Measurements from ENCODE around the gene CCL2. TPM values are rescaled to one million over a fixed set of nuclear protein-coding genes. Genes with fewer than 3 reads are reported as not detected.
"Not testable (repeated sequence)": the region's sequence is repeated elsewhere in the genome, so short reads cannot be mapped to it uniquely, and the experiment has no call there.

CCL2 gene
- total RNA-seq = 10 to 100 TPM in 1 of 2 donors, 1 to 10 TPM in 1; 4.6 to 13.0 TPM
- long read RNA-seq, partial matches to known transcripts = 0 of 5 reads
- long read RNA-seq, other reads (novel, unspliced or antisense) = 0 of 5 reads

- ATAC-seq (no peak), DNase-seq (peak; percentile 45 to 63)
- intact Hi-C loops (cut with DNase I, micrococcal nuclease) = no loop called here
These were observed at the start of gene CCL2 for GRCh38 chr17:34254651-34255380. TSS of gene CCL2 (plus strand) at chr17:34255285. CDS start at chr17:34255350, 65 bp downstream.

GRCh38 chr17:34205401-34205800 is 49.7 kb upstream of the CCL2 start:
- intact Hi-C loops (cut with DNase I, micrococcal nuclease) = loop anchor here in 1 of 2 donors (10.0 kb wide), 1 partner anchor 159 kb away; the partner anchor contains the start of gene CCL1
- ATAC-seq (no peak), DNase-seq (no peak)

- intact Hi-C loops (cut with DNase I, micrococcal nuclease) = loop anchor here in 1 of 2 donors (10.0 kb wide), 1 partner anchor 158 kb away; the partner anchor contains the start of gene CCL1
- ATAC-seq (no peak), DNase-seq (no peak)
These were observed 48.5 kb upstream of the CCL2 start for GRCh38 chr17:34206569-34206968.

- DNase-seq = no peak
- intact Hi-C loops (cut with DNase I, micrococcal nuclease) = loop anchor here in 1 of 2 donors (10.0 kb wide), 1 partner anchor 157 kb away; the partner anchor contains the start of gene CCL1
- ATAC-seq = no peak
These were observed 47.5 kb upstream of the CCL2 start for GRCh38 chr17:34207572-34207971.

GRCh38 chr17:34218748-34219147 is 36.3 kb upstream of the CCL2 start:
- intact Hi-C loops (cut with DNase I, micrococcal nuclease) = no loop called here
- ATAC-seq (no peak), DNase-seq (no peak)

GRCh38 chr17:34219405-34219804 is 35.7 kb upstream of the CCL2 start:
- no peak for ATAC-seq
- DNase-seq = no peak
- intact Hi-C loops (cut with DNase I, micrococcal nuclease) = no loop called here

GRCh38 chr17:34220045-34220751 is 34.9 kb upstream of the CCL2 start:
- intact Hi-C loops (cut with DNase I, micrococcal nuclease) = no loop called here
- ATAC-seq (no peak), DNase-seq (no peak)

GRCh38 chr17:34220752-34221395 is 34.2 kb upstream of the CCL2 start:
- DNase-seq (no peak), ATAC-seq (no peak)
- intact Hi-C loops (cut with DNase I, micrococcal nuclease) = no loop called here

GRCh38 chr17:34221411-34221810 is 33.7 kb upstream of the CCL2 start:
- ATAC-seq (no peak), DNase-seq (no peak)
- intact Hi-C loops (cut with DNase I, micrococcal nuclease) = no loop called here

GRCh38 chr17:34222722-34223497 is 32.2 kb upstream of the CCL2 start:
- ATAC-seq = no peak
- DNase-seq = no peak

GRCh38 chr17:34225046-34225445 is 30.0 kb upstream of the CCL2 start:
- intact Hi-C loops (cut with DNase I, micrococcal nuclease) = no loop called here
- ATAC-seq (no peak), DNase-seq (no peak)

More at GRCh38 chr17:34222722-34223497, 32.2 kb upstream of the CCL2 start:
- intact Hi-C loops (cut with DNase I, micrococcal nuclease) = no loop called here

- ATAC-seq (no peak), DNase-seq (no peak)
- intact Hi-C loops (cut with DNase I, micrococcal nuclease) = no loop called here
These were observed 28.9 kb upstream of the CCL2 start for GRCh38 chr17:34226011-34226743.

GRCh38 chr17:34226744-34227034 is 28.4 kb upstream of the CCL2 start:
- intact Hi-C loops (cut with DNase I, micrococcal nuclease) = no loop called here
- DNase-seq = no peak
- no peak for ATAC-seq

GRCh38 chr17:34227293-34227692 is 27.8 kb upstream of the CCL2 start:
- ATAC-seq; intact Hi-C loops (cut with DNase I, micrococcal nuclease); DNase-seq: not testable (repeated sequence)

- intact Hi-C loops (cut with DNase I, micrococcal nuclease) = no loop called here
- DNase-seq = no peak
- no peak for ATAC-seq
These were observed 27.4 kb upstream of the CCL2 start for GRCh38 chr17:34227707-34228106.

- ATAC-seq (no peak), DNase-seq (no peak)
- intact Hi-C loops (cut with DNase I, micrococcal nuclease) = no loop called here
These were observed 26.3 kb upstream of the CCL2 start for GRCh38 chr17:34228781-34229180.

- ATAC-seq = no peak
- DNase-seq = no peak
- intact Hi-C loops (cut with DNase I, micrococcal nuclease) = no loop called here
These were observed 24.7 kb upstream of the CCL2 start for GRCh38 chr17:34230342-34230741.

- intact Hi-C loops (cut with DNase I, micrococcal nuclease) = no loop called here
- DNase-seq (no peak), ATAC-seq (no peak)
These were observed 20.5 kb upstream of the CCL2 start for GRCh38 chr17:34234616-34235015.
